Peyer's patch (tissue), 4 donors: ENCODE measurements around the gene FBXO45.

Experiments used
- POLR2A ChIP-seq, 2 donors: fragments of 450-650 bp; IDR thresholded peaks; one replicate each; pipeline ENCODE4 v1.5.1; 2017; ENCODE audit warnings: antibody characterized with exemption in 2 of 2, mild to moderate bottlenecking in 2 of 2, moderate library complexity in 2 of 2
- TF ChIP-seq, protein P1 (sequence below), 6 experiments: fragments of 450-650 bp in 4 of 6; fragments of 200-600 bp in 2 of 6; sonication (generic) in 1 of 6; IDR thresholded peaks; one replicate each; pipeline ENCODE4 v1.5.1; 2017 to 2019; ENCODE audit warnings: antibody characterized with exemption in 6 of 6, mild to moderate bottlenecking in 3 of 6, moderate library complexity in 1 of 6

DNA sequence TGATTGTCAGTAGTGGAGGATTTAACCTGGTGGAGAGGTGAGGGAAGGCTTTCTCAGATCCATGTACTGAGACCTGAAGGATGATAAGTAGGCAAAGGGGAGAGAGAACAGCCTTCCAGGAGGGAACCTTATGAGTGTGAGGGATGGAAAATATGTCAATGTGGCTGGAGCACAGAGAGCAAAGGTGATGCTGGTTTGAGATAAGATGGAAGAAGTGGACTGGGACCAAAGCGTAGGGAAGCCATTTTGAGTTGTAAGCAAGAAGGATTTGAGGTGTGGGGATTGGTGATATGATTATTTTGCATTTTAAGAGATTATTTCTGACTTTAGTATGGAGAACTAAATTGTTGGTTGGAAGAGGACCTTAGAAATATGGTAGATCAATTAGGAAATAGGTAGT, 3.9 kb downstream of the FBXO45 start:
- TF ChIP-seq, protein P1, sequence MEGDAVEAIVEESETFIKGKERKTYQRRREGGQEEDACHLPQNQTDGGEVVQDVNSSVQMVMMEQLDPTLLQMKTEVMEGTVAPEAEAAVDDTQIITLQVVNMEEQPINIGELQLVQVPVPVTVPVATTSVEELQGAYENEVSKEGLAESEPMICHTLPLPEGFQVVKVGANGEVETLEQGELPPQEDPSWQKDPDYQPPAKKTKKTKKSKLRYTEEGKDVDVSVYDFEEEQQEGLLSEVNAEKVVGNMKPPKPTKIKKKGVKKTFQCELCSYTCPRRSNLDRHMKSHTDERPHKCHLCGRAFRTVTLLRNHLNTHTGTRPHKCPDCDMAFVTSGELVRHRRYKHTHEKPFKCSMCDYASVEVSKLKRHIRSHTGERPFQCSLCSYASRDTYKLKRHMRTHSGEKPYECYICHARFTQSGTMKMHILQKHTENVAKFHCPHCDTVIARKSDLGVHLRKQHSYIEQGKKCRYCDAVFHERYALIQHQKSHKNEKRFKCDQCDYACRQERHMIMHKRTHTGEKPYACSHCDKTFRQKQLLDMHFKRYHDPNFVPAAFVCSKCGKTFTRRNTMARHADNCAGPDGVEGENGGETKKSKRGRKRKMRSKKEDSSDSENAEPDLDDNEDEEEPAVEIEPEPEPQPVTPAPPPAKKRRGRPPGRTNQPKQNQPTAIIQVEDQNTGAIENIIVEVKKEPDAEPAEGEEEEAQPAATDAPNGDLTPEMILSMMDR (IDR thresholded peaks at IDR 0.05): no peak
- no peak for TF ChIP-seq POLR2A (IDR thresholded peaks at IDR 0.05)
